Measurements from ENCODE around the gene HOMEZ. TPM values are rescaled to one million over a fixed set of nuclear protein-coding genes. Genes with fewer than 3 reads are reported as not detected.
"Not testable (repeated sequence)": the region's sequence is repeated elsewhere in the genome, so short reads cannot be mapped to it uniquely, and the experiment has no call there.

Gene HOMEZ
- total RNA-seq, 2 experiments from 2014 or later = 10.9 to 11.8 TPM

GRCh38 chr14:23248601-23249000 is 37.3 kb downstream of the HOMEZ start:
- Mint-ChIP-seq H3K27me3 (peaks cover 16% of the 10 kb centered on the region), H3K27ac (no peak overlapping the region), H3K9me3 (no peaks in the 10 kb centered on the region), H3K4me3 (no peak overlapping the region), H3K4me1 (ENCODE audit: low read depth) (no peaks in the 10 kb centered on the region), H3K36me3 (ENCODE audit: low read depth) (no peaks in the 10 kb centered on the region)
- ChIA-PET POLR2A (no interaction called here), CTCF (interaction anchor here (1.3 to 1.4 kb wide), 2 partner anchors 16 to 180 kb away, joined by 3 read pairs; no protein-coding TSS in a partner anchor)
- TF ChIP-seq, protein P1, sequence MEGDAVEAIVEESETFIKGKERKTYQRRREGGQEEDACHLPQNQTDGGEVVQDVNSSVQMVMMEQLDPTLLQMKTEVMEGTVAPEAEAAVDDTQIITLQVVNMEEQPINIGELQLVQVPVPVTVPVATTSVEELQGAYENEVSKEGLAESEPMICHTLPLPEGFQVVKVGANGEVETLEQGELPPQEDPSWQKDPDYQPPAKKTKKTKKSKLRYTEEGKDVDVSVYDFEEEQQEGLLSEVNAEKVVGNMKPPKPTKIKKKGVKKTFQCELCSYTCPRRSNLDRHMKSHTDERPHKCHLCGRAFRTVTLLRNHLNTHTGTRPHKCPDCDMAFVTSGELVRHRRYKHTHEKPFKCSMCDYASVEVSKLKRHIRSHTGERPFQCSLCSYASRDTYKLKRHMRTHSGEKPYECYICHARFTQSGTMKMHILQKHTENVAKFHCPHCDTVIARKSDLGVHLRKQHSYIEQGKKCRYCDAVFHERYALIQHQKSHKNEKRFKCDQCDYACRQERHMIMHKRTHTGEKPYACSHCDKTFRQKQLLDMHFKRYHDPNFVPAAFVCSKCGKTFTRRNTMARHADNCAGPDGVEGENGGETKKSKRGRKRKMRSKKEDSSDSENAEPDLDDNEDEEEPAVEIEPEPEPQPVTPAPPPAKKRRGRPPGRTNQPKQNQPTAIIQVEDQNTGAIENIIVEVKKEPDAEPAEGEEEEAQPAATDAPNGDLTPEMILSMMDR (IDR thresholded peaks at IDR 0.05) = no peak
- intact Hi-C loops (cut with micrococcal nuclease) = no loop called here
- ATAC-seq = no peak
- DNase-seq = no peak

GRCh38 chr14:23245282-23245681 is 40.6 kb downstream of the HOMEZ start:
- peaks cover 4% of the 10 kb centered on the region for H3K27me3 Mint-ChIP-seq
- POLR2A ChIA-PET = no interaction called here
- intact Hi-C loops (cut with micrococcal nuclease) = no loop called here
- no peaks in the 10 kb centered on the region for H3K9me3 Mint-ChIP-seq
- CTCF ChIA-PET = interaction anchor here (1.0 kb wide), 1 partner anchor 58 kb away, joined by 3 read pairs; no protein-coding TSS in a partner anchor
- no peak for DNase-seq
- ATAC-seq = no peak
- no peaks in the 10 kb centered on the region for H3K36me3 Mint-ChIP-seq (ENCODE audit: low read depth)
- no peaks in the 10 kb centered on the region for H3K4me1 Mint-ChIP-seq (ENCODE audit: low read depth)
- H3K27ac Mint-ChIP-seq = no peak overlapping the region
- TF ChIP-seq, protein P1 (IDR thresholded peaks at IDR 0.05) = no peak
- H3K4me3 Mint-ChIP-seq = no peak overlapping the region

- TF ChIP-seq, protein P1 (IDR thresholded peaks at IDR 0.05) = no peak
- ATAC-seq (no peak), DNase-seq (no peak)
- Mint-ChIP-seq H3K27ac (no peak overlapping the region), H3K4me3 (no peak overlapping the region), H3K36me3 (ENCODE audit: low read depth) (no peaks in the 10 kb centered on the region), H3K4me1 (ENCODE audit: low read depth) (no peaks in the 10 kb centered on the region), H3K9me3 (no peaks in the 10 kb centered on the region), H3K27me3 (peaks cover 2% of the 10 kb centered on the region)
- CTCF ChIA-PET = interaction anchor here (1.7 kb wide), 1 partner anchor 122 kb away, joined by 5 read pairs; no protein-coding TSS in a partner anchor
- intact Hi-C loops (cut with micrococcal nuclease) = no loop called here
- POLR2A ChIA-PET = no interaction called here
These were observed 42.9 kb downstream of the HOMEZ start for GRCh38 chr14:23243066-23243465.

DNA sequence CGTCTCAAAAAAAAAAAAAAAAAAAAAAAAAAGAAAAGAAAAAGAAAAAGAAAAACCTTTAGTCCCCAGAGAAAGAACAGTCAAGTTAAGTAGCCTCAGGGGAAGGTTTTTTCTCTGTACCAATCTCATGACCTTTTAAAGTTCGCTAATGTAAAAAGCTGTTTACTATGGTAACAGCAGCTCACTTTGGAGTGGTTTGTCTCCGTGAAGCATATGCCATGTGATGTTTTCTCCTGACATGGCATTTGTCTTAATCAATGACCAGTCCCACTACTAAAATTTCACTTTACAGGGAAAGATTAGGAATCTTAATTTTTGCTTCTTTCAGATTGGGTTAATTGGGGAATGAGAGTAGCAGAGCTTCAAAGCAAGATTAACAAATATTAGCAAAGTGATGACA is 43.9 kb downstream of the HOMEZ start:
- DNase-seq = no peak
- ChIA-PET CTCF (interaction anchor here (1.1 kb wide), 1 partner anchor 121 kb away, joined by 3 read pairs; no protein-coding TSS in a partner anchor), POLR2A (no interaction called here)
- intact Hi-C loops (cut with micrococcal nuclease) = no loop called here
- H3K27ac Mint-ChIP-seq = no peak overlapping the region
- TF ChIP-seq, protein P1 (IDR thresholded peaks at IDR 0.05) = no peak
- no peak overlapping the region for H3K4me3 Mint-ChIP-seq
- peaks cover 4% of the 10 kb centered on the region for H3K4me1 Mint-ChIP-seq (ENCODE audit: low read depth)
- no peaks in the 10 kb centered on the region for H3K9me3 Mint-ChIP-seq
- no peaks in the 10 kb centered on the region for H3K36me3 Mint-ChIP-seq (ENCODE audit: low read depth)
- peaks cover 6% of the 10 kb centered on the region for H3K27me3 Mint-ChIP-seq
- ATAC-seq = no peak

- H3K9me3 Mint-ChIP-seq; H3K4me1 Mint-ChIP-seq (ENCODE audit: low read depth); H3K36me3 Mint-ChIP-seq (ENCODE audit: low read depth); H3K27me3 Mint-ChIP-seq; H3K4me3 Mint-ChIP-seq; DNase-seq; ATAC-seq; H3K27ac Mint-ChIP-seq; intact Hi-C loops (cut with micrococcal nuclease): not testable (repeated sequence)
- CTCF ChIA-PET = interaction anchor here (1.1 kb wide), 1 partner anchor 120 kb away, joined by 3 read pairs; no protein-coding TSS in a partner anchor
- POLR2A ChIA-PET = interaction anchor here (0.6 kb wide), 1 partner anchor 36 kb away, joined by 3 read pairs; no protein-coding TSS in a partner anchor
These were observed 44.7 kb downstream of the HOMEZ start for GRCh38 chr14:23241061-23241715.
